Kidney epithelial cell (primary cell): ENCODE results near the gene NRDC. TPM values are rescaled to one million over a fixed set of nuclear protein-coding genes. Genes with fewer than 3 reads are reported as not detected.

Experiments
- DNase-seq: peaks from one replicate; pipeline ENCODE4 v3.0.0-alpha.2; 2010; ENCODE audit warnings: low read depth
- H3K27me3 ChIP-seq: 2 replicates; pipeline ENCODE4 v1.6.0; 2011; ENCODE audit warnings: low read length; ENCODE audit not compliant: control insufficient read depth, insufficient read depth
- H3K36me3 ChIP-seq: 2 replicates; pipeline ENCODE4 v1.5.1; 2011; ENCODE audit warnings: low read length; ENCODE audit not compliant: control insufficient read depth, insufficient read depth
- H3K4me3 ChIP-seq: 2 replicates; pipeline ENCODE4 v1.5.1; 2011; ENCODE audit warnings: low read depth, mild to moderate bottlenecking, control low read depth, low read length
- CTCF ChIP-seq: IDR thresholded peaks from 2 replicates; pipeline ENCODE4 v1.5.1; 2011; ENCODE audit warnings: mild to moderate bottlenecking, moderate library complexity, low read length, control low read depth, inconsistent platforms; ENCODE audit not compliant: insufficient read depth, poor library complexity, severe bottlenecking
- total RNA-seq: library from RNA; depleted of rRNA; stranded (reverse); fragments of >200 nt; gene quantifications from 2 replicates; pipeline ENCODE4 v1.2.3, GENCODE V29; 2015

NRDC gene
- total RNA-seq, 1 donor from 2014 or later, result 62.2 TPM

- Histone ChIP-seq H3K4me3 (no peak overlapping the region), H3K27me3 (no peaks in the 10 kb centered on the region), H3K36me3 (no peaks in the 10 kb centered on the region)
- no peak for TF ChIP-seq CTCF
- no peak for DNase-seq
Measured at GRCh38 chr1:51744506-51745303, 133.8 kb downstream of the NRDC start.

- H3K4me3 ChIP-seq, result no peak overlapping the region
- no peak for TF ChIP-seq CTCF
- H3K27me3 ChIP-seq, result no peaks in the 10 kb centered on the region
- no peak for DNase-seq
- H3K36me3 ChIP-seq, result no peaks in the 10 kb centered on the region
Measured at GRCh38 chr1:51741121-51741681, 137.3 kb downstream of the NRDC start.

- H3K36me3 ChIP-seq, result no peaks in the 10 kb centered on the region
- DNase-seq, result no peak
- no peak for TF ChIP-seq CTCF
- H3K27me3 ChIP-seq, result no peaks in the 10 kb centered on the region
- H3K4me3 ChIP-seq, result no peak overlapping the region
Measured at GRCh38 chr1:51740652-51741051, 137.9 kb downstream of the NRDC start.

Other genes starting within 250 kb of the NRDC start
- gene RAB3B, start 112.0 kb upstream of the NRDC start, total RNA-seq, result 35.9 and 36.8 TPM in 2 replicates
- gene KTI12, start 155.1 kb upstream of the NRDC start, total RNA-seq, result 13.0 and 19.9 TPM in 2 replicates
- gene TXNDC12, start 176.5 kb upstream of the NRDC start, total RNA-seq, result 62.1 and 62.8 TPM in 2 replicates
- gene BTF3L4, start 177.6 kb upstream of the NRDC start, total RNA-seq, result 76.9 and 83.6 TPM in 2 replicates